ENCODE measurements around the gene COPS2.

COPS2 gene

DNA sequence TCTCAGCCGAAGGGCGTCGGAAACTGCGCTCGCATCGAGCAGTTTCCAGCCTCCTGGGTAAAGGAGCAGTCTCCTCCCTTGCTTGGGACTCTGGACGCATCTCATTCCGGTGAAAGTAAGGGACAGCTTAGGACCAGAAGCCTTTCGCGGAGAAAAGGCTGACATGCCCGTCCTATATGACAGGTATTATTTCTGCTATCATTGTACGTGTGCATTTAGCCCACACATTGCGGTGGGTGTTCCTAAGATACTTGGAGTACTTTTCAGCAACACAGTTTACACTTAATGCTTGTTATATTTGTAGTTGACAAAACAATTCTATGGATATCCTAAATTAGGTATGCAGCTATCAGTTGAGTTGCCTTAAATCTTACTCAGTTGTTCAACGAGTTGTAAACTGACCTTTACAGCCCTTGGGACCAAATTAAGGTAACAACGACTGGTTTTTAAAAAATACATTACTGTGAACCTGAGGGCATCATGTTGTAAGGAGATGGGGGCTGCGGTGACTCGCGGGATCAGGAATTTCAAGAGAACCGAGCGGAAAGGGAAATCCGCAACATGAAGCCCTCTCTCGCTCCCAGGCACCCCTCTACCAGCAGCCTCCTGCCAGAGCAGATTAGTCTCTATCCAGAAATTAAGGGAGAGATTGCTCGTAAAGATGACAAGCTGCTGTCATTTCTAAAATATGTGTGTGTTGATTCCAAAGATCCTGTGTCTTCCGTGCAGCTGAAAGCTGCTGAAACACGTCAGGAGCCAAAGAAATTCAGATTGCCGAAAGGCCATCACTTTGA lies 632 bp upstream of the COPS2 start:
- DNase-seq (ENCODE audit: low read depth in 2 of 2): no peak

DNA sequence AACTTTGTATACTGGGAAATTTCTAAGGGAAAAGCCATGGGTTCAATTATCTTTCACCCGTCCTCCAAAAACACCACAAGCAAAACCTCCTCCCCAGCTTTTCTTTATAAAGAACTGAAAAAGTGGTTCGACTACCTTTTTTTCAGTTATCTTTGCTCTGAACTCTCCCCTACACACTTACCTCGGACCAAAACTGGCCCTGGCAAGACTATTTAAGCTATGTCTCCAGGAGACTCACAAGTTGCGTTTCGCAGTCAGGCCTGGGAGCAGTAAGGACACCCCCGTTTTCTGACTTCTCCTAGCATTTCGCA lies 645 bp downstream of the COPS2 start:
- no peak for DNase-seq (ENCODE audit: low read depth in 2 of 2)

DNA sequence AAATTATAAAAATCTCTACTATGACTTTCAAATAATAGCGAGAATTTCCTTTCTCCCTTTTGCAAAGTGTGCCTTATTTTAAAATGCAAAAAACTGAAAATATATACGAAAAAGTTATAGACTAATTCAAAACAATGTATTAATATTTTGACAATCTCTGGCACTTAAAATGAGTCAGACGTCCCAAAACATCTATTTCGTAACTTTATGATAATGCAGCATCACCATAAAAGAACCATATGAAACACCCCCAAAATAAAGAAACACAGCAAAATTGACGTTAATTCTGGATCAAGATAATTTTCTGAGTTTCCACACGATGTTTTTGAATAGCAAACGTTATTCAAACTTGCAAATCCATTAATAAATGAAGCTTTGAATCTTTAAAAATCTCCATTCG lies 1.0 kb downstream of the COPS2 start:
- no peak for DNase-seq (ENCODE audit: low read depth in 2 of 2)

DNA sequence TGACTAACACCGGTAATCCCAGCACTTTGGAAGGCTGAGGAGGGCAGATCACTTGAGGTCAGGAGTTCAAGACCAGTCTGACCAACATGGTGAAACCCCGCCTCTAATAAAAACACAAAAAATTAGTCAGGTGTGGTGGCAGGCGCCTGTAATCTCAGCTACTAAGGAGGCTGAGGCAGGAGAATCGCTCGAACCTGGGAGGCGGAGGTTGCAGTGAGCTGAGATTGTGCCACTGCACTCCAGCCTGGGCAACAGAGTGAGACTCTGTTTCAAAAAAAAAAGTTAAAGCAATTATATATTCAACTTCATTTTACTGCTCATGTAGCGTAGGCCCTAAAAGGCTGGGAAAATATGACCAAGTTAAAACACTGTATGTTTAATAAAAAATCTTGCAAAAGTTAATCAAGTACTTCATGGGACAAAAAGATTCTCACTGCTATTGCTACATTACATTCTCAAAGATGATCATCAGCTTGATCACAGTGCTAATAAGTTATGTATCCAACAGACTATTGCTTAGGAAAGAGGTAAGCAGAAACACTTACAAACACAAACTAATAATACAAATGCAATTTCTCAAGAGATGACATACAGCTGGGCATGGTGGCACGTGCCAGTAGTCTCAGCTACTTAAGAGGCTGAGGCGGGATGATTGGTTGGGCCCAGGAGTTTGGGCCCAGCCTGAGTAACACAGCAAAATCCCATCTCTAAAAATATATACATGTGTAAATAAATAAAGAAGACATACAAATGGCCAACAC lies 2.7 kb downstream of the COPS2 start:
- DNase-seq (ENCODE audit: low read depth in 2 of 2): no peak

GRCh38 chr15:49151831-49152230 lies 3.6 kb downstream of the COPS2 start:
- no peak for DNase-seq (ENCODE audit: low read depth in 2 of 2)

DNA sequence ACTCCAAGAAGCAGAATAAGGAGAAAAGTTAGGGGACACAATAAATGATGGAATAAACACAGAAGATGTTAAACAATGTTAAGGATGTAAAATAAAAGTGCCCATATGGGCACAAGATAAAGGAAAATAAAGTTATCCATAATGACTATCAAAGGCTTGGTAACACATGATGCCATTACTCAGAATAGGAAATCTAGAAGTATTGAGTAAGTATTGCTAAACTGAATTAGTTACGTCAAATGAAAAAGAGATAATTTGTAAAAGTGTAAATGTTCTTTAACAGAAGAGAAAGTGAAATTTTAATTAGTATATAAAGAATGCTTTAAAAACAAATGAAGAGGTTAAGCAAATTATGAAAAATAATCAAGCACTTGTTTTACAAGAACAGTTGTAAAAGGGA lies 6.7 kb downstream of the COPS2 start:
- DNase-seq (ENCODE audit: low read depth in 2 of 2): no peak

DNA sequence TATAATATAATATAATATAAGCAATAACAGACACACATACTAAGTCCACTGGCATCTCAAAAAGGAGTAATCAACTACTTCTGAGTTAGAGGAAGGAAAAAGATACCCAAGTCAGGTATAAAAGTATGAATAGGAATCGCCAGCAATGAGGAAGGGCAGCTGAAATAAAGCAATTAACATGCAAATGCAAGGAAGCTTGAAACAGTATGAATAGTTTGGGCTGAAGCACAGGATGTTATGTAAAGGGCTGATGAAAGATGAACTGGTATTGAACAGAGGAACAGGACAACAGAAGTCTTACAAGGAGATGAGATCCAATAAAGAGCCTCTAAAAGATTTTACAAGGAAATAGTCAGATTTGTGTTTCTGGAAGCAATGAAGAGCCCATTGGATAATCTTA lies 7.1 kb downstream of the COPS2 start:
- no peak for DNase-seq (ENCODE audit: low read depth in 2 of 2)

GRCh38 chr15:49145651-49146609 lies 9.5 kb downstream of the COPS2 start:
- no peak for DNase-seq (ENCODE audit: low read depth in 2 of 2)

DNA sequence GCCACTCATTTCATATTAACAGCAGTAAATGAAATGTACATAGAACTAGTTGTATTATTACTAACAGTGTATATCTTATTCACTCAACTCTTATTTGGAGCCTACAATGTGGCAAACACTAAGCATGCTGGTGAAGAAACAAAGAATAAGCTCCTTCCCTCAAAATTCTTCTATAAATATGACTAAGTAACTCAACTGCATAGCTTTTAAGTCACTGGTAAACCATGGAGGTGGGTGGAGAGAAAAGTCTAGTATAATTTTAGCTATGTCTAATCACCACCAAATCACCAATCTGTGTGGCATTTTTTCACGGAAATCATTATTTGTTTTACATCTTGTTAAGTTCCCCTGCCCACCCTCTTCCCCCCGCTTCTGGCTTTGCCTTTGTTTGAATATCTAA lies 17.5 kb downstream of the COPS2 start:
- no peak for DNase-seq (ENCODE audit: low read depth in 2 of 2)

DNA sequence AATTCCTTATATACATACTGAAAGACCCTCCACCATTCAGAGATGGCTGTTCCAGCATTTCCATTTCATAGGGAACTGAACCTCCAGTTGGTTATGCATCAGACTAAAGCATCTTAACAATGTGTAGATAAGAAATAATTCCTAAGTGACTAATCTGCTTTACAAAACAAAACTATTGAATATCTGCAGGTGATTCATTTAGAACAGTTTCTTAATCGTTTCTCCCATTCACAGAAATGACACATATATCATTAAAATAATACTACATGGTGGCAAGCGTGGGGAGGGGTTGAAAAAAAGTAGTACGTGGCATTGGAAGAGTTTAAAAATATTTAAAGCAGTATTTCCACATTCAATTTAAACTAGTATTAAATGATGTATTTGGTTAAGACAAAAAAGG lies 19.5 kb downstream of the COPS2 start:
- no peak for DNase-seq (ENCODE audit: low read depth in 2 of 2)

GRCh38 chr15:49135342-49135857 lies 20.0 kb downstream of the COPS2 start:
- DNase-seq (ENCODE audit: low read depth in 2 of 2): no peak

GRCh38 chr15:49134683-49135341 lies 20.6 kb downstream of the COPS2 start:
- DNase-seq (ENCODE audit: low read depth in 2 of 2): no peak

GRCh38 chr15:49131403-49131802 lies 24.0 kb downstream of the COPS2 start:
- no peak for DNase-seq (ENCODE audit: low read depth in 2 of 2)

DNA sequence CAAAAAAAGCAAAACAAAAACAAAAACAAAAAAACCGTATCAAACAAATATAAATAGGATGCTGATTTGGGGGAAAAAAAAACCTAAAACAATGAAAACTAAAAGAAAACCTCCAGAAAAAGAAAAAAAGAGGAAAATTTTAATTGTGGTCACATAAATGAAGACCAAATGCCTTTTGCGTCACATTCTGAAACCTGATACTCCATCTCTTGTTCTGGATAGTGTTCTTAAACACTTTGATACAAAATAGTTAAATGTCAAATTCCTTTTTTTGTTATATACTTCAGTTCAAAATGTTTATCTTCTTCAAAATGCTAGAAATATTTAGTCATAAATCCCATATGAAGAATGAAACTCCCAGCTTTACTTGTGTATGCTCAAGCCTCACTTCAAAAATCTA lies 31.0 kb downstream of the COPS2 start:
- DNase-seq (ENCODE audit: low read depth in 2 of 2): no peak

GRCh38 chr15:49122541-49123062 lies 32.8 kb downstream of the COPS2 start:
- no peak for DNase-seq (ENCODE audit: low read depth in 2 of 2)

- DNase-seq (ENCODE audit: low read depth in 2 of 2): no peak
Measured at GRCh38 chr15:49121901-49122300, 33.5 kb downstream of the COPS2 start.

GRCh38 chr15:49120832-49121231 lies 34.6 kb downstream of the COPS2 start:
- no peak for DNase-seq (ENCODE audit: low read depth in 2 of 2)

GRCh38 chr15:49116108-49116857 lies 39.1 kb downstream of the COPS2 start:
- DNase-seq (ENCODE audit: low read depth in 2 of 2): no peak

GRCh38 chr15:49115062-49115461 lies 40.3 kb downstream of the COPS2 start:
- no peak for DNase-seq (ENCODE audit: low read depth in 2 of 2)

DNA sequence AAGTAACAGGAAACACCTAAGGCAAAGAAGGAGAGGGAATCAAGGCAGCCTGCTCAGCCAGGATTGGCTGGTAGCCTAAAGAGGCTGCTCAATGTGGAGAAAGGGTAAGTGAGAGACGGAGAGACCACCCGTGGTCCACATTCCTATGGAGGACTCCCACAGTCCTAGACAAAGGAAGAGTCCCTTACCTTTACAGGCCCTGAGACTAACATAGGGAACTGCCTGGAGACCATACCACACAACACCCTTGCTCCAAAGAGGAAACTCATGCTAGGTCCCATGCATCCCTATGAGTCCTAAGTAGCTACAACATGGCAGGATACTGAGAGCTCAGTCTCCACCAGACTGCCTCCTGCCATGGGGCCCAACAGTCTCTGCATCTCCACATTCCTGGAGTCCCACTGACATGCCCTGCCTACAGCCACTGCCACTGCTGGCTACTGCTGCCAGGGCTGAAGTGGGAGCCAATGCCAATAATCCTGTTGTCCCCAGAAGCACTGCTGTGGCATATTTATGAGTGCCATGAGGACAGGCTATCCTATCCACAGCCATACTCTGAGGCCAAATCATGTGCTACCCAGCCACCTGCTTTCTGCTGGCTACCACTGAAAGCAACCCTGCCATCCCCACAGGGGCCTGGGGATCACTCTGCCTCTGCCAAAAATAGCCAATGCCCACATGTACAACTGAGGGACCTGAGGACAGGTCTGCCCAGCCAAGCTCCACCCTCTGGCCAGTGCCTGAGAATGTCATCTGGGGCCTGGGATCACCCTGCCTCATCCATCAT lies 45.0 kb downstream of the COPS2 start:
- no peak for DNase-seq (ENCODE audit: low read depth in 2 of 2)

All from stimulated activated CD4-positive, alpha-beta T cell treated with anti-CD3 and anti-CD28 coated beads, Interleukin-1b, Interleukin-23, amount 100 ng/mL, for 4 hours (primary cell).